Sigmoid colon (tissue), 7 donors: Measurements from ENCODE around the gene DTX3L. TPM values are rescaled to one million over a fixed set of nuclear protein-coding genes. Genes with fewer than 3 reads are reported as not detected.
"Not testable (repeated sequence)": the region's sequence is repeated elsewhere in the genome, so short reads cannot be mapped to it uniquely, and the experiment has no call there.

Experiments
- DNase-seq: peaks from one replicate; pipeline ENCODE4 v3.0.0-alpha.2; 2019
- H3K27ac ChIP-seq, 4 donors: fragments of 200-600 bp; sonication (generic); one replicate each; pipeline ENCODE4 v1.5.1; 2016 to 2019; ENCODE audit warnings: mild to moderate bottlenecking in 1 of 4
- H3K27me3 ChIP-seq, 3 donors: fragments of 200-600 bp; sonication (generic); one replicate each; pipeline ENCODE4 v1.5.1; 2019; ENCODE audit warnings: mild to moderate bottlenecking in 1 of 3
- H3K36me3 ChIP-seq, 4 donors: fragments of 200-600 bp; sonication (generic); one replicate each; pipeline ENCODE4 v1.5.1; 2016 to 2019
- H3K4me1 ChIP-seq, 4 donors: fragments of 200-600 bp; sonication (generic); one replicate each; pipeline ENCODE4 v1.5.1; 2017 to 2019
- H3K4me3 ChIP-seq, 4 donors: fragments of 200-600 bp; sonication (generic); one replicate each; pipeline ENCODE4 v1.5.1; 2017 to 2019; ENCODE audit warnings: mild to moderate bottlenecking in 2 of 4, moderate library complexity in 1 of 4
- H3K9me3 ChIP-seq, 4 donors: fragments of 200-600 bp in 3 of 4; sonication (generic) in 3 of 4; one replicate each; pipeline versions ENCODE4 v1.5.1 to v1.6.1; 2013 to 2019
- CTCF ChIP-seq, 4 experiments: fragments of 450-650 bp in 3 of 4; fragments of 200-600 bp in 1 of 4; IDR thresholded peaks; one replicate each; pipeline ENCODE4 v1.5.1; 2016 to 2019; ENCODE audit warnings: antibody characterized with exemption in 4 of 4, mild to moderate bottlenecking in 3 of 4, moderate library complexity in 2 of 4
- EP300 ChIP-seq, 4 donors: sonication (generic); formaldehyde crosslinking; IDR thresholded peaks; one replicate each; pipeline ENCODE4 v1.6.1; 2017; ENCODE audit warnings: antibody characterized with exemption in 4 of 4
- POLR2A ChIP-seq, 2 donors: fragments of 450-650 bp; IDR thresholded peaks; one replicate each; pipeline ENCODE4 v1.6.1; 2016; ENCODE audit warnings: antibody characterized with exemption in 2 of 2, mild to moderate bottlenecking in 2 of 2, moderate library complexity in 2 of 2
- POLR2AphosphoS5 ChIP-seq, 4 donors: sonication (generic); formaldehyde crosslinking; IDR thresholded peaks; one replicate each; pipeline ENCODE4 v1.6.1; 2017; ENCODE audit warnings: antibody characterized with exemption in 4 of 4
- WGBS, 2 donors: extraction: QIAGEN DNeasy Blood & Tissue Kit; methylation state at CpG; one replicate each; pipeline ENCODE4 v1.1.7; 2013; 5-methylcytosine and 5-hydroxymethylcytosine counted together
- intact Hi-C: fragments of 100-400 bp; cut with DNase I; formaldehyde crosslinking; loops from one replicate; pipeline ENCODE4 v1.15.1; 2023
- polyA plus RNA-seq, 3 donors: library from polyadenylated mRNA; stranded (reverse); fragments of 200-250 nt; gene quantifications; one replicate each; pipeline ENCODE4 v1.2.3, GENCODE V29; 2013
- total RNA-seq, 4 donors: library from RNA; depleted of rRNA; stranded (reverse); fragments of >200 nt; gene quantifications; one replicate each; pipeline ENCODE4 v1.1.0, GENCODE V29; 2016
- donor health status: healthy with polysubstance abuse.
- donor health status: Bipolar disorder and iron deficiency.
- donor health status: healthy.

The DTX3L gene
- total and polyA plus RNA-seq, 7 donors: 9.6 to 33.2 (median 22.8) TPM

- H3K4me1 ChIP-seq: peaks cover 0 to 53% (median 34%) of the 10 kb centered on the region in 4 donors
- 60% methylated on average over 5 of the region's 5 CpGs for WGBS, 2 donors
- DNase-seq: no peak
- H3K4me3 ChIP-seq: peak overlapping the region; percentile 69 to 81 (median 74)
- H3K9me3 ChIP-seq: no peaks in the 10 kb centered on the region
- H3K27me3 ChIP-seq: no peaks in the 10 kb centered on the region
- H3K36me3 ChIP-seq: peaks cover 3 to 44% (median 12%) of the 10 kb centered on the region in 4 donors
- TF ChIP-seq POLR2AphosphoS5 (IDR thresholded peaks at IDR 0.05): no peak
- TF ChIP-seq EP300 (IDR thresholded peaks at IDR 0.05): no peak
- intact Hi-C loops: loop anchor here (5.0 to 10.0 kb wide), 3 partner anchors 51 to 232 kb away; partner anchors contain the start of genes HSPBAP1, KPNA1, SLC49A4 and WDR5B
- H3K27ac ChIP-seq: peak overlapping the region; percentile 90 to 95 (median 92)
Measured at GRCh38 chr3:122562923-122563716, 1.0 kb upstream of the DTX3L start.

- Histone ChIP-seq H3K27ac (peak overlapping the region; percentile 90 to 95 (median 92)), H3K36me3 (peaks cover 0 to 44% (median 7%) of the 10 kb centered on the region in 4 donors), H3K4me3 (peak overlapping the region; percentile 69 to 81 (median 74)), H3K4me1 (peaks cover 0 to 58% (median 39%) of the 10 kb centered on the region in 4 donors), H3K27me3 (no peaks in the 10 kb centered on the region), H3K9me3 (no peaks in the 10 kb centered on the region)
- intact Hi-C loops: loop anchor here (1.0 to 10.0 kb wide), 4 partner anchors 51 to 231 kb away; partner anchors contain the start of genes HSPBAP1, KPNA1, SLC49A4 and WDR5B
- 15 to 30% methylated on average over 5 of the region's 5 CpGs for WGBS, 2 donors
- no peak for DNase-seq
- TF ChIP-seq EP300 (IDR thresholded peaks at IDR 0.05) (no peak), POLR2AphosphoS5 (IDR thresholded peaks at IDR 0.05) (no peak), CTCF (IDR thresholded peaks at IDR 0.05) (no peak), POLR2A (IDR thresholded peaks at IDR 0.05) (no peak)
Measured at GRCh38 chr3:122563717-122564025, 467 bp upstream of the DTX3L start.

- H3K4me3 ChIP-seq, DNase-seq, H3K9me3 ChIP-seq, H3K27me3 ChIP-seq: not testable (repeated sequence)
- intact Hi-C loops: loop anchor here (10.0 kb wide), 1 partner anchor 227 kb away; the partner anchor contains the start of genes HSPBAP1 and SLC49A4
- Histone ChIP-seq H3K36me3 (peaks cover 0 to 60% (median 16%) of the 10 kb centered on the region in 4 donors), H3K4me1 (peaks cover 0 to 57% (median 31%) of the 10 kb centered on the region in 4 donors), H3K27ac (peak overlapping the region; percentile 62 to 93 (median 80))
- WGBS, 2 donors: 92 to 95% methylated on average over 7 of the region's 7 CpGs
Measured at GRCh38 chr3:122568131-122568530, 4.0 kb downstream of the DTX3L start.

GRCh38 chr3:122568755-122569154 is 4.6 kb downstream of the DTX3L start:
- intact Hi-C loops: loop anchor here (10.0 kb wide), 1 partner anchor 226 kb away; the partner anchor contains the start of genes HSPBAP1 and SLC49A4

GRCh38 chr3:122572940-122573412 is 8.8 kb downstream of the DTX3L start:
- Histone ChIP-seq H3K27ac (peak overlapping the region in 1 of 4 donors; percentile 36), H3K4me3 (no peak overlapping the region), H3K4me1 (peaks cover 0 to 31% (median 21%) of the 10 kb centered on the region in 4 donors), H3K27me3 (no peaks in the 10 kb centered on the region), H3K36me3 (peaks cover 0 to 53% (median 10%) of the 10 kb centered on the region in 4 donors), H3K9me3 (no peaks in the 10 kb centered on the region)
- intact Hi-C loops: no loop called here
- no peak for TF ChIP-seq POLR2A (IDR thresholded peaks at IDR 0.05)
- no peak for TF ChIP-seq POLR2AphosphoS5 (IDR thresholded peaks at IDR 0.05)
- no peak for TF ChIP-seq CTCF (IDR thresholded peaks at IDR 0.05)
- TF ChIP-seq EP300 (IDR thresholded peaks at IDR 0.05): no peak
- 46 to 78% methylated on average over 3 of the region's 3 CpGs for WGBS, 2 donors
- DNase-seq: no peak

More at GRCh38 chr3:122568755-122569154, 4.6 kb downstream of the DTX3L start:
- H3K27me3 ChIP-seq: no peaks in the 10 kb centered on the region
- H3K4me1 ChIP-seq: peaks cover 0 to 52% (median 27%) of the 10 kb centered on the region in 4 donors
- no peak overlapping the region for H3K4me3 ChIP-seq
- 61 to 83% methylated on average over 3 of the region's 3 CpGs for WGBS, 2 donors
- DNase-seq: no peak
- peaks cover 0 to 66% (median 16%) of the 10 kb centered on the region in 4 donors for H3K36me3 ChIP-seq
- H3K9me3 ChIP-seq: no peaks in the 10 kb centered on the region
- peak overlapping the region; percentile 62 to 93 (median 80) for H3K27ac ChIP-seq
- no peak for TF ChIP-seq CTCF (IDR thresholded peaks at IDR 0.05)
- TF ChIP-seq EP300 (IDR thresholded peaks at IDR 0.05): peak in 2 of 4 donors; percentile 61 to 91
- no peak for TF ChIP-seq POLR2A (IDR thresholded peaks at IDR 0.05)
- TF ChIP-seq POLR2AphosphoS5 (IDR thresholded peaks at IDR 0.05): peak in 3 of 4 donors; percentile 66 to 80 (median 76)
